Central memory CD4-positive, alpha-beta T cell (primary cell): ENCODE measurements around the gene ANKRD50.
A peak's percentile ranks its signal among the peaks of the same experiment; 100 is the strongest.

ENCODE experiments used
- DNase-seq: peaks from one replicate; pipeline ENCODE4 v3.0.0; 2022
- total RNA-seq, 3 experiments: gene quantifications; one replicate each; lab custom pipeline; 2026; lab: John Stamatoyannopoulos, UW

The ANKRD50 gene
- 0.25 to 1.4 (median 0.96) reads per million in 3 experiments for total RNA-seq

- peak; percentile 55 for DNase-seq
These were observed at the start of gene ANKRD50 for GRCh38 chr4:124712372-124713184. ANKRD50 (minus strand) TSS chr4:124712732; CDS start chr4:124710511, 2,221 bp downstream.

DNA sequence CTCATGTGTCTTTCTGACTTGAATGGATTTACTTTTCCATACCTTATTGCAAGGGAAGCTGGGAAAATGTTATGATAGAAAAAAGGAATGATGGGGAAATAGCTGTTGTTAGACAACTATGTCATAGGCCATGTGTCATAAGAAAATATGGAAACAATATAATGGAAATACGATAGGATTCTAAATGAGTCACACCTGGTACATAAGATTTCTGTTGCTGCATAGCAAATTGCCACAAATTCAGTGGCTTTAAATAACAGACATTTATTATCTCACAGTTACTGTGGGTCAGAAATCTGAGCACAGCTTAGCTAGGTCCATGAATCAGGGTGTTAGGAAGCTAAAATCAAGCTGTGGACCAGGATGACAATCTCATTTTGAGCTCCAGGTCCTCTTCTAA is 44.6 kb upstream of the ANKRD50 start:
- DNase-seq, result no peak

GRCh38 chr4:124754681-124755080 is 42.1 kb upstream of the ANKRD50 start:
- no peak for DNase-seq

- DNase-seq, result no peak
These were observed 41.5 kb upstream of the ANKRD50 start for GRCh38 chr4:124753941-124754581.

GRCh38 chr4:124749421-124749820 is 36.9 kb upstream of the ANKRD50 start:
- no peak for DNase-seq

GRCh38 chr4:124748965-124749364 is 36.4 kb upstream of the ANKRD50 start:
- DNase-seq, result no peak

DNA sequence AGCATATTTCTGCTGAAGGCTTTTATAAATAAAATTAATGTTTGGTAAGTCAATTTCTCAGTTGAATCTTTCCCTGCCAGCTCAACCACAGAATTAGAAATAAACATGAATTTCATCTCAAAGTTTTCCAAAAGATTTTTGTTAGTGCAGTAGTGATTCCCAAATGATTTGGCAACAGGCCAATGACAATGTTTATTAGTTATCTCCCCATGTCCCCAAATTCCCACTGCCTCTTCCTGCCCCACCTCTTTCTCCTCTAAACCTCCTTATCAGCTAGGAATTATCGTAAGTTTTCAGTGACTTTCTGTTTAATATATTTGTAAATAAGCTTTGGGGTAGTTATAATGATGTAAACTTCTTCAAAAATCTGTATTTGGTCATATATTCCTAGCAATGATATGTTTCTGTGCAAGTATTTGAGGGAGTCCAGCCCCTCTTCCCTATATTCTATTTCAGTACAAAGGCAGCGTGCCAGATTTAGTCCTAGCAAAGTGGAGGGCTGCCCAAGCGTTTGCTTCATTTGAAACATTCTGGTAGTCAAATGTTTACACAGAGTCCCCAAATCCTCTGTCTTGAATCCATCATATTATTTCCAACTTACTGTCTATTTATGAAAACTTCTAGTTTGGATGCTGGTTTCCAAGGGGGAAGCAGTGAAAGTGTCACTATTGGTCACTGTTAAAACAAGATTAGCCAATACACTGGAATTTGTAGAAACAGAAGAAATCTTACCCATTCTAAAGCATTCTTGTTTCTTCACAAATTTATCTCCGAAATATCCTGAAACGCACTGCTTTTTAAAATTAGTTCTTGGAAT is 33.7 kb upstream of the ANKRD50 start:
- DNase-seq, result no peak

- DNase-seq, result no peak
These were observed 31.2 kb upstream of the ANKRD50 start for GRCh38 chr4:124743711-124744110.

DNA sequence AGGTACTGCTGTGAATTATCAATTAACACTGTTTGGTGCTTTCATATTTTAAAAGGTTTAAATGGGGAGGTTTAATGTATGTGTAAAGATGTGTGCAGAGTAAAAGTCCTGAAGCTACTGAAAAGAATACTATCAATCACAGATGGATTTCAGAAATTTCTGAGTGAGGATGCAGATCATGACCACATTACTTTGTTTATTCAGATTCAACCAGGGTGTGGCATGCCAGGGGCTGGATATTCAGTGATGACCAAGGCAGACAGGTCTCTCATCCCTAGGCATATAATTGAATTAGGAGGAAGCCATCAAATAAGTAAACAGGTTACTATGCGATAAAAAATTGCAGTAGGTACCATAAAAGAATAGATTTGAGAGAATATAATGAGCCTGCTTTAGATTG is 28.0 kb upstream of the ANKRD50 start:
- no peak for DNase-seq

DNA sequence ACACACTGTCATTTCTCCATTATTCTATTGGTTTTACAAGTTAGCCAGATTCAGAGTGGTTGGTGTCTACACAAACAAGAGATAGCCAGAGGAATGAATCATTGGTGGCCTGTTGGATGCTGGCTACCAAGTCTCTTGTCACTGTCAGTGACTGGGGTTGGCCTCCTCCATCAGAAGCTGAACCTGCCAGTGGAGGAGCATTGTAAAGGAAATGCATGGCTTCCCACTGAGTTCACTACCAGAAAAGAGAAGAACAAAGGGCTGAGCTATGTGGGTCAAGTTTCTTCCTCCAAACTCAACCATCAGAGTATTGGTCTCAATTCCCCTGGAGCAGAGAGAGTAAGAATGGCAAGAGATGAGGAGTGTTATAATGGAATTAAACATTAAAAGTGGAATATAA is 26.5 kb upstream of the ANKRD50 start:
- no peak for DNase-seq

GRCh38 chr4:124737619-124738018 is 25.1 kb upstream of the ANKRD50 start:
- DNase-seq, result no peak

GRCh38 chr4:124736526-124736925 is 24.0 kb upstream of the ANKRD50 start:
- DNase-seq, result no peak

DNA sequence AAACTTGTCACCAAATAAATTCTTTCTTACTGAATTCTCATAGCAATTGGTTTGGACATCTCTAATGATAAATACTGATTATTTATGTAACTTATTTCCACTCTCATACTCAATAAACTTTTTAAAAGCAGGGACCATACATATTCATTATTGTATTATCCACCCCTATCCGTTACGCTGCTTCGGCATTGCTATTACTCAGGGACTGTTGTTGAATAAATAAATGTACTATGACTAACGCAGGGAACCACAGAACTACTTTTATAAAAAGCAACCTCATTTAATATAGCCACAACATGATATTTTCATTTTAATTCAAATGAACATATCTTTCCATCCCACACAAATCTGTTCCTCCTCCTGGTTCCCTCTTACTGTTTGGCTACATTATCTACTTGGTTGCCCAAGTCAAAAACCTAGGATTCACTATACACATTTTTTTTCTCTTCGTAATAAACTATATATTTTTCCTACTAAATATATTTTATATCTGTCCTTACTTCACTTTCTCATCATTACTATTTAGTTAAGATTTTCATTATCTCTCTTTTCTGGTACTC is 14.9 kb upstream of the ANKRD50 start:
- DNase-seq, result no peak

GRCh38 chr4:124726269-124726668 is 13.7 kb upstream of the ANKRD50 start:
- no peak for DNase-seq

DNA sequence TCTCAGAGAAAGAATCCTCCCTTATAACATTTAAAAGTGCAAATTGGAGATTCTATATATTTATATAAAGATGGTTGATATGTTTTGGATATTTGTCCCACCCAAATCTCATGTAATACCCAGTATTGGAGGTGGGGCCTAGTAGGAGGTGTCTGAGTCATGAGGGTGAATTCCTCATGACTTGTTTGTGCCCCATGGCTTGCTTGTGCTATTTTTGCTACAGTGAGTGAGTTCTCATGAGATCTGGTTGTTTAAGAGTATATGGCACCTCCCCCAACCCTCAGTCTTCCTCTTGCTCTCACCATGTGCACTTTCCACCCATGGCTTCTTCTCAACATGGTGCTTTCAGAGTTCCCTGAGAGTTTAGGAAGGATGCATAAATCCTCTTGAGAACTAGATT is 9.5 kb upstream of the ANKRD50 start:
- no peak for DNase-seq

- no peak for DNase-seq
These were observed 4.6 kb upstream of the ANKRD50 start for GRCh38 chr4:124717101-124717500.

DNA sequence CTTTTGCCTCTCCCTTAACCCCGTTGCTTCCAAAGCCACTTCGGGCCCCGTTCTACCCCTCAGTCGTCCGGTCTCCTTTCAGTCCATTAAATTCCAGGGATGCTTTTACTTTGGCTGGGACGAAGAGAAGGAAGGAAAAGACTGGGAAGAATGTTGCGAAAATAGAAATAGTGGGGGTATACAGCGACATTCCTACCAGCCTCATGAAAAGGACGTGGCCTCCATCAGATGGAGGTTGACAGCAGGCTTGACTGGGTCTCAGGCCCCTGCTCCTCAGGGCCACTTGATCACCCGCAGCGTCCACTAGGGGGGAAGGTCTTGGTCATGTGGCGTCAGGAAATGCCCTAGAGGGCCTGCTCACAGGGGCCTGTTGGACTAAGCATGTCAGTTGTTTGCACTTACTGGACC is 657 bp upstream of the ANKRD50 start:
- DNase-seq, result no peak

DNA sequence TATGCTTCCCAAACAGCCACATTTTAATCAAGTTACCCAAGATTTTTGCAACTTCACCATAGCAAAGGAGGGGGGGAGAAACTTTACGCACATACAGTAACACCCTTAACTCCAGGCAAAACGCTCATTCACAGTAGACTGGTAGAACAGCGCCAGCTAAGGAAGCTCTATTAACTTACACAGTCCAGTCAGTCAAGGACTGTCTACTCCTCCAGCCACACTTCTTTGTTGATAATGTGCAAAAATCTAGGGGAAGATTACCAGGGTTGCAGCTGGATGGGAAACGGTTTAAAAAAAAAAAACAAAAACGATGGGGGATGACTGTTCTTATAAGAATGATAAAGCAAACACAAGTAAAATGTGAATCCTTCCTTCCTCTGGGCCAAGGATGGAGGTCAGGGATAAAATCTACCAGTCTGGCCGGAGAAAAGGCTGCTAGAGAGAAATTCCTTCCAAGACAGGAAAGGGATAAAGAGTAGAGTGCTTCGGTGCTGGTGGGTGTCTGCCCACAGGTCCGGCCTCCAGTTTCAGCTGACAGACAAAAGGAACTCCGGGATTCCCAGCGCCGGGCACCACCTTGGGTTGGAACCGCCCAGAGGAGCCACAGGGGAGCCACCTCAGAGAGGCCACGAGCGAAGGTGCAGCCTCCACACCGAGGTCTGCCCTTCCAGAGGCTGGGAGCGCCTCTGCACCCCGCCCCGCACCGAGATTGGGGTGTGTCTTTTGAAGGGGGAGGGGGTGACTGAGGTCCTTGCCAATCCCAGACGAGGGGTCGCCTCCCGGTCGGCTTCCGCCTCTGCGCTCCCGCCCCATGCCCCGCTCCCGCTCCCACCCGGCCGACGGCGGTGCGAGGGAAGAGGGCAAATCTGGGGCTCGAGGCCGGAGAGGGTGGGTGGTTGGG is 811 bp downstream of the ANKRD50 start:
- peak; percentile 1 for DNase-seq

- DNase-seq, result no peak
These were observed 1.6 kb downstream of the ANKRD50 start for GRCh38 chr4:124710911-124711310.

- no peak for DNase-seq
These were observed 2.4 kb downstream of the ANKRD50 start for GRCh38 chr4:124710015-124710741.
